WTC11 (cell line): ENCODE measurements around the gene IFNLR1.

ENCODE experiments used
- ATF3 ChIP-seq: sonication (generic); formaldehyde crosslinking; conservative IDR thresholded peaks from 2 replicates; pipeline ENCODE4 v1.8.1; 2022; ENCODE audit warnings: mild to moderate bottlenecking, missing genetic modification reagents
- ATF6 ChIP-seq: sonication (generic); formaldehyde crosslinking; IDR thresholded peaks from 2 replicates; pipeline ENCODE4 v1.8.1; 2023; ENCODE audit warnings: mild to moderate bottlenecking, missing genetic modification reagents
- CTCF ChIP-seq: fragments of 200-600 bp; IDR thresholded peaks from 2 replicates; pipeline ENCODE4 v1.8.0; 2022; ENCODE audit warnings: antibody characterized with exemption
- EMX1 ChIP-seq: fragments of 250-450 bp; sonication (Bioruptor Pico); IDR thresholded peaks from 2 replicates; pipeline ENCODE4 v1.8.0; 2021; ENCODE audit warnings: mild to moderate bottlenecking
- GRHL2 ChIP-seq: fragments of 250-450 bp; sonication (Bioruptor Pico); IDR thresholded peaks from 2 replicates; pipeline ENCODE4 v1.8.0; 2022; ENCODE audit warnings: mild to moderate bottlenecking, moderate library complexity; ENCODE audit not compliant: insufficient replicate concordance, severe bottlenecking
- NR2C2 ChIP-seq: sonication (generic); formaldehyde crosslinking; IDR thresholded peaks from 2 replicates; pipeline ENCODE4 v1.8.0; 2022; ENCODE audit warnings: mild to moderate bottlenecking, missing genetic modification reagents
- RELA ChIP-seq: sonication (generic); formaldehyde crosslinking; IDR thresholded peaks from 2 replicates; pipeline ENCODE4 v1.8.1; 2022; ENCODE audit warnings: missing genetic modification reagents, mild to moderate bottlenecking, borderline replicate concordance
- TEAD4 ChIP-seq: sonication (generic); formaldehyde crosslinking; IDR thresholded peaks from 2 replicates; pipeline ENCODE4 v1.8.0; 2022; ENCODE audit warnings: mild to moderate bottlenecking, missing genetic modification reagents
- USF2 ChIP-seq: sonication (generic); formaldehyde crosslinking; IDR thresholded peaks from 2 replicates; pipeline ENCODE4 v1.8.1; 2023; ENCODE audit warnings: mild to moderate bottlenecking, missing genetic modification reagents, moderate library complexity
- ZNF138 ChIP-seq: sonication (generic); formaldehyde crosslinking; conservative IDR thresholded peaks from 2 replicates; pipeline ENCODE4 v1.8.1; 2022; ENCODE audit warnings: mild to moderate bottlenecking, moderate library complexity, missing genetic modification reagents

GRCh38 chr1:24107462-24108138 is 79.5 kb downstream of the IFNLR1 start:
- no peak for TF ChIP-seq EMX1 (CRISPR knock-in tag)
- TF ChIP-seq USF2 (CRISPR knock-in tag), result no peak
- no peak for TF ChIP-seq CTCF
- no peak for TF ChIP-seq RELA (CRISPR knock-in tag)
- TF ChIP-seq ATF6 (CRISPR knock-in tag), result no peak
- TF ChIP-seq ATF3, result no peak
- TF ChIP-seq GRHL2, result no peak
- no peak for TF ChIP-seq ZNF138 (CRISPR knock-in tag)
- TF ChIP-seq NR2C2 (CRISPR knock-in tag), result no peak
- no peak for TF ChIP-seq TEAD4
